Measurements from ENCODE around the gene FARP1.
A peak's percentile ranks its signal among the peaks of the same experiment; 100 is the strongest.

FARP1 gene

GRCh38 chr13:98264877-98265276, 122.0 kb downstream of the FARP1 start:
- Histone ChIP-seq H3K27ac (ENCODE audit: poor library complexity, severe bottlenecking) (no peak overlapping the region), H3K9me3 (ENCODE audit: severe bottlenecking) (no peaks in the 10 kb centered on the region), H3K4me3 (ENCODE audit: severe bottlenecking) (no peak overlapping the region), H3K36me3 (ENCODE audit: low read depth) (no peaks in the 10 kb centered on the region), H3K4me1 (ENCODE audit: insufficient read depth, poor library complexity, severe bottlenecking) (no peaks in the 10 kb centered on the region), H3K27me3 (ENCODE audit: insufficient read depth, poor library complexity, severe bottlenecking) (no peaks in the 10 kb centered on the region)
- DNase-seq (ENCODE audit: low spot score) (no peak), ATAC-seq (ENCODE audit: low read depth) (no peak)
- TF ChIP-seq CTCF (IDR thresholded peaks at IDR 0.05; ENCODE audit: poor library complexity, severe bottlenecking): no peak

GRCh38 chr13:98265692-98266551, 123.0 kb downstream of the FARP1 start:
- Histone ChIP-seq H3K9me3 (ENCODE audit: severe bottlenecking) (no peaks in the 10 kb centered on the region), H3K36me3 (ENCODE audit: low read depth) (no peaks in the 10 kb centered on the region), H3K4me1 (ENCODE audit: insufficient read depth, poor library complexity, severe bottlenecking) (no peaks in the 10 kb centered on the region), H3K27ac (ENCODE audit: poor library complexity, severe bottlenecking) (no peak overlapping the region), H3K4me3 (ENCODE audit: severe bottlenecking) (no peak overlapping the region), H3K27me3 (ENCODE audit: insufficient read depth, poor library complexity, severe bottlenecking) (no peaks in the 10 kb centered on the region)
- DNase-seq (ENCODE audit: low spot score): no peak
- ATAC-seq (ENCODE audit: low read depth): no peak
- no peak for TF ChIP-seq CTCF (IDR thresholded peaks at IDR 0.05; ENCODE audit: poor library complexity, severe bottlenecking)

- Histone ChIP-seq H3K9me3 (ENCODE audit: severe bottlenecking) (no peaks in the 10 kb centered on the region), H3K36me3 (ENCODE audit: low read depth) (no peaks in the 10 kb centered on the region), H3K27me3 (ENCODE audit: insufficient read depth, poor library complexity, severe bottlenecking) (no peaks in the 10 kb centered on the region), H3K27ac (ENCODE audit: poor library complexity, severe bottlenecking) (no peak overlapping the region), H3K4me1 (ENCODE audit: insufficient read depth, poor library complexity, severe bottlenecking) (no peaks in the 10 kb centered on the region), H3K4me3 (ENCODE audit: severe bottlenecking) (no peak overlapping the region)
- ATAC-seq (ENCODE audit: low read depth): peak; percentile 33; the same call in 1 of the 3 replicates
- no peak for TF ChIP-seq CTCF (IDR thresholded peaks at IDR 0.05; ENCODE audit: poor library complexity, severe bottlenecking)
- DNase-seq (ENCODE audit: low spot score): no peak
Measured at GRCh38 chr13:98267080-98267912, 124.4 kb downstream of the FARP1 start.

GRCh38 chr13:98269386-98269785, 126.5 kb downstream of the FARP1 start:
- TF ChIP-seq CTCF (IDR thresholded peaks at IDR 0.05; ENCODE audit: poor library complexity, severe bottlenecking): no peak
- no peak for ATAC-seq (ENCODE audit: low read depth)

More at GRCh38 chr13:98269386-98269785, 126.5 kb downstream of the FARP1 start:
- Histone ChIP-seq H3K4me3 (ENCODE audit: severe bottlenecking) (no peak overlapping the region), H3K27me3 (ENCODE audit: insufficient read depth, poor library complexity, severe bottlenecking) (no peaks in the 10 kb centered on the region), H3K4me1 (ENCODE audit: insufficient read depth, poor library complexity, severe bottlenecking) (no peaks in the 10 kb centered on the region), H3K27ac (ENCODE audit: poor library complexity, severe bottlenecking) (no peak overlapping the region), H3K9me3 (ENCODE audit: severe bottlenecking) (no peaks in the 10 kb centered on the region), H3K36me3 (ENCODE audit: low read depth) (no peaks in the 10 kb centered on the region)
- no peak for DNase-seq (ENCODE audit: low spot score)

Measured in RWPE2 (cell line).